HEK293 (cell line): ENCODE data around the gene ANAPC16.

ENCODE experiments used
- CTCF ChIA-PET: fragments of 350-600 bp; formaldehyde crosslinking; extraction: SDS; loops from one replicate; lab custom pipeline; 2021; ENCODE audit warnings: antibody characterized with exemption; lab: Yijun Ruan, JAX
- POLR2A ChIA-PET: fragments of 300-600 bp; formaldehyde crosslinking; extraction: SDS; loops from one replicate; lab custom pipeline; 2020; ENCODE audit warnings: antibody characterized with exemption, inconsistent platforms; lab: Yijun Ruan, JAX
- H3K27ac ChIP-seq: fragments of 200-500 bp; sonication (Bioruptor generic); 2 replicates; pipeline ENCODE4 v1.5.1; 2014; ENCODE audit warnings: low read depth, low read length, control low read depth, inconsistent platforms; ENCODE audit errors: extremely low read depth
- H3K36me3 ChIP-seq, 2 experiments: fragments of 200-500 bp in 1 of 2; sonication (Bioruptor generic) in 1 of 2; 1 replicate in 1 of 2; 2 replicates in 1 of 2; pipeline ENCODE4 v1.5.1; 2014 to 2017; ENCODE audit warnings: inconsistent platforms in 2 of 2, low read length in 2 of 2; ENCODE audit not compliant: control insufficient read depth in 2 of 2, insufficient read depth in 1 of 2
- H3K4me1 ChIP-seq: fragments of 200-500 bp; sonication (Bioruptor generic); 2 replicates; pipeline ENCODE4 v1.5.1; 2014; ENCODE audit warnings: mild to moderate bottlenecking, low read length, inconsistent platforms; ENCODE audit not compliant: control insufficient read depth, insufficient read depth
- H3K4me3 ChIP-seq: 2 replicates; pipeline ENCODE4 v1.5.1; 2011; ENCODE audit warnings: low read depth, mild to moderate bottlenecking, control low read depth, low read length, moderate library complexity
- H3K9me3 ChIP-seq: fragments of 200-500 bp; sonication (Bioruptor generic); 2 replicates; pipeline ENCODE4 v1.5.1; 2014; ENCODE audit warnings: low read depth, low read length, inconsistent platforms; ENCODE audit not compliant: control insufficient read depth, insufficient read depth
- GLIS1 ChIP-seq: fragments of 450-650 bp; formaldehyde crosslinking; IDR thresholded peaks from 2 replicates; pipeline ENCODE4 v1.5.1; 2016; ENCODE audit warnings: missing biosample characterization, missing genetic modification characterization
- KLF1 ChIP-seq: fragments of 450-650 bp; formaldehyde crosslinking; IDR thresholded peaks from 2 replicates; pipeline ENCODE4 v1.5.1; 2016; ENCODE audit warnings: missing biosample characterization, missing genetic modification characterization
- KLF17 ChIP-seq: fragments of 450-650 bp; formaldehyde crosslinking; IDR thresholded peaks from 2 replicates; pipeline ENCODE4 v1.5.1; 2016; ENCODE audit warnings: missing biosample characterization, missing genetic modification characterization
- TRIM28 ChIP-seq: IDR thresholded peaks from 2 replicates; pipeline ENCODE4 v1.6.1; 2011; ENCODE audit warnings: low read length, control low read depth, borderline replicate concordance
- ZBTB1 ChIP-seq: fragments of 450-650 bp; formaldehyde crosslinking; IDR thresholded peaks from 2 replicates; pipeline ENCODE4 v1.5.1; 2016; ENCODE audit warnings: missing biosample characterization, missing genetic modification characterization
- ZBTB21 ChIP-seq: fragments of 450-650 bp; formaldehyde crosslinking; IDR thresholded peaks from 2 replicates; pipeline ENCODE4 v1.5.1; 2017; ENCODE audit warnings: missing biosample characterization, missing genetic modification characterization
- ZBTB26 ChIP-seq: fragments of 450-650 bp; formaldehyde crosslinking; optimal IDR thresholded peaks from 2 replicates; pipeline ENCODE3; 2016; ENCODE audit warnings: missing biosample characterization, mild to moderate bottlenecking, missing genetic modification characterization
- ZBTB48 ChIP-seq: fragments of 450-650 bp; formaldehyde crosslinking; IDR thresholded peaks from 2 replicates; pipeline ENCODE4 v1.5.1; 2016; ENCODE audit warnings: missing biosample characterization, missing genetic modification characterization
- ZFHX2 ChIP-seq: fragments of 450-650 bp; formaldehyde crosslinking; conservative IDR thresholded peaks from 2 replicates; pipeline ENCODE4 v1.5.1; 2016; ENCODE audit warnings: missing biosample characterization, missing genetic modification characterization
- ZNF121 ChIP-seq: fragments of 450-650 bp; formaldehyde crosslinking; IDR thresholded peaks from 2 replicates; pipeline ENCODE4 v1.5.1; 2016; ENCODE audit warnings: missing biosample characterization, missing genetic modification characterization
- ZNF155 ChIP-seq: fragments of 450-650 bp; formaldehyde crosslinking; IDR thresholded peaks from 2 replicates; pipeline ENCODE4 v1.5.1; 2016; ENCODE audit warnings: missing biosample characterization, missing genetic modification characterization
- ZNF16 ChIP-seq: fragments of 450-650 bp; formaldehyde crosslinking; IDR thresholded peaks from 2 replicates; pipeline ENCODE4 v1.5.1; 2016; ENCODE audit warnings: low read depth, missing biosample characterization, missing genetic modification characterization
- ZNF169 ChIP-seq: fragments of 450-650 bp; formaldehyde crosslinking; IDR thresholded peaks from 2 replicates; pipeline ENCODE4 v1.5.1; 2016; ENCODE audit warnings: missing biosample characterization, missing genetic modification characterization
- ZNF174 ChIP-seq: fragments of 450-650 bp; formaldehyde crosslinking; IDR thresholded peaks from 2 replicates; pipeline ENCODE4 v1.5.0; 2017; ENCODE audit warnings: missing biosample characterization, mild to moderate bottlenecking, missing genetic modification characterization
- ZNF239 ChIP-seq: fragments of 450-650 bp; formaldehyde crosslinking; IDR thresholded peaks from 2 replicates; pipeline ENCODE4 v1.5.1; 2016; ENCODE audit warnings: missing biosample characterization, missing genetic modification characterization
- ZNF274 ChIP-seq, 2 experiments: fragments of 200-500 bp in 1 of 2; fragments of 450-650 bp in 1 of 2; sonication (Bioruptor generic) in 1 of 2; formaldehyde crosslinking in 1 of 2; IDR thresholded peaks; 2 replicates each; pipeline versions ENCODE4 v1.5.1 to v1.6.1; 2014 to 2016; ENCODE audit warnings: borderline replicate concordance in 1 of 2, inconsistent platforms in 1 of 2, low read length in 1 of 2, missing biosample characterization in 1 of 2, missing genetic modification characterization in 1 of 2
- ZNF280C ChIP-seq: fragments of 450-650 bp; formaldehyde crosslinking; IDR thresholded peaks from 2 replicates; pipeline ENCODE4 v1.5.1; 2016; ENCODE audit warnings: missing biosample characterization, missing genetic modification characterization
- ZNF302 ChIP-seq: fragments of 450-650 bp; formaldehyde crosslinking; IDR thresholded peaks from 2 replicates; pipeline ENCODE4 v1.5.1; 2016; ENCODE audit warnings: missing biosample characterization, missing genetic modification characterization, low read depth
- ZNF311 ChIP-seq: fragments of 450-650 bp; formaldehyde crosslinking; IDR thresholded peaks from 2 replicates; pipeline ENCODE4 v1.5.1; 2017; ENCODE audit warnings: missing biosample characterization, missing genetic modification characterization, borderline replicate concordance
- ZNF391 ChIP-seq: fragments of 450-650 bp; formaldehyde crosslinking; IDR thresholded peaks from 2 replicates; pipeline ENCODE4 v1.5.1; 2016; ENCODE audit warnings: low read depth, missing biosample characterization, missing genetic modification characterization, borderline replicate concordance
- ZNF449 ChIP-seq: fragments of 450-650 bp; formaldehyde crosslinking; IDR thresholded peaks from 2 replicates; pipeline ENCODE4 v1.5.1; 2017; ENCODE audit warnings: missing biosample characterization, mild to moderate bottlenecking, missing genetic modification characterization, moderate library complexity
- ZNF530 ChIP-seq: fragments of 450-650 bp; formaldehyde crosslinking; IDR thresholded peaks from 2 replicates; pipeline ENCODE4 v1.5.1; 2016; ENCODE audit warnings: low read depth, missing biosample characterization, missing genetic modification characterization
- ZNF654 ChIP-seq: fragments of 450-650 bp; formaldehyde crosslinking; IDR thresholded peaks from 2 replicates; pipeline ENCODE4 v1.5.1; 2016; ENCODE audit warnings: low read depth, missing biosample characterization, missing genetic modification characterization
- ZNF658 ChIP-seq: fragments of 450-650 bp; formaldehyde crosslinking; IDR thresholded peaks from 2 replicates; pipeline ENCODE4; 2016; ENCODE audit warnings: missing biosample characterization, missing genetic modification characterization
- ZNF776 ChIP-seq: fragments of 450-650 bp; formaldehyde crosslinking; IDR thresholded peaks from 2 replicates; pipeline ENCODE4 v1.5.0; 2017; ENCODE audit warnings: missing biosample characterization, missing genetic modification characterization, borderline replicate concordance
- ZXDB ChIP-seq: fragments of 450-650 bp; formaldehyde crosslinking; IDR thresholded peaks from 2 replicates; pipeline ENCODE4 v1.5.1; 2016; ENCODE audit warnings: missing biosample characterization, missing genetic modification characterization

ANAPC16 gene

GRCh38 chr10:72239409-72239808 lies 23.6 kb downstream of the ANAPC16 start:
- TF ChIP-seq ZNF654: no peak
- TF ChIP-seq ZBTB26 (tag by site-specific recombination): no peak
- no peak for TF ChIP-seq ZNF16 (tag by site-specific recombination)
- TF ChIP-seq ZNF155 (tag by site-specific recombination): no peak
- no peak for TF ChIP-seq ZNF280C
- no peak for TF ChIP-seq ZNF449 (tag by site-specific recombination)
- no peak for TF ChIP-seq ZNF302 (tag by site-specific recombination)
- no peak for TF ChIP-seq ZNF776
- TF ChIP-seq ZNF658 (tag by site-specific recombination): no peak
- Histone ChIP-seq H3K9me3 (no peaks in the 10 kb centered on the region), H3K36me3 (peaks cover 6 to 15% of the 10 kb centered on the region in 2 experiments; a peak in 2 of 3 replicates), H3K27ac (no peak overlapping the region), H3K4me3 (no peak overlapping the region), H3K4me1 (peaks cover 8% of the 10 kb centered on the region)
- ChIA-PET POLR2A (interaction anchor here (0.6 to 6.6 kb wide), 2 partner anchors 17 to 34 kb away, joined by 3 to 36 read pairs; partner anchors contain the start of gene DDIT4), CTCF (no interaction called here)

DNA sequence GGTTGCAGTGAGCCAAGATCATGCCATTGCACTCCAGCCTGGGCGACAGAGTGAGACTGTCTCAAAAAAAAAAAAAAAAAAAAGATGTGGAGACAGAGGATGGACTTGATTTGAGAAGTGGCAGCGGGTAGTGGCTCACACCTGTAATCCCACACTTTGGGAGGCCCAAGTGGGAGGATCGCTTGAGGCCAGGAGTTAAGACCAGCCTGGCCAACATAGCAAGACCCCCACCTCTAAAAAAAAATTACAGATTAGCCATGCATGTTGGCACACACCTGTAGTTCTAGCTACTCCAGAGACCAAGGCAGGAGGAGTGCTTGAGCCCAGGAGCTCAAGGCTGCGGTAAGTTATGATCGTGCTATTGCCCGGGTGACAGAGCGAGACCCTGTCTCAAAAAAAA lies 24.6 kb downstream of the ANAPC16 start:
- H3K9me3 ChIP-seq: no peaks in the 10 kb centered on the region
- no peak overlapping the region for H3K4me3 ChIP-seq
- ChIA-PET POLR2A (interaction anchor here (6.6 kb wide), 1 partner anchor 34 kb away, joined by 36 read pairs; the partner anchor contains the start of gene DDIT4), CTCF (no interaction called here)
- no peak overlapping the region for H3K27ac ChIP-seq
- TF ChIP-seq ZFHX2 (tag by site-specific recombination) (0 out of 2 replicates have a peak, but pooled peaks have one; percentile 1), ZBTB1 (tag by site-specific recombination) (no peak), ZNF121 (tag by site-specific recombination) (peak; percentile 89)
- peaks cover 16% of the 10 kb centered on the region for H3K4me1 ChIP-seq
- H3K36me3 ChIP-seq: peaks cover 0 to 9% of the 10 kb centered on the region in 2 experiments; a peak in 1 of 3 replicates

- CTCF ChIA-PET: interaction anchor here (0.6 to 1.0 kb wide), 4 partner anchors 14 to 87 kb away, joined by 3 to 6 read pairs (median 4); no protein-coding TSS in a partner anchor
- H3K4me1 ChIP-seq: peaks cover 16% of the 10 kb centered on the region
- no peak overlapping the region for H3K4me3 ChIP-seq
- no peaks in the 10 kb centered on the region for H3K9me3 ChIP-seq
- H3K27ac ChIP-seq: no peak overlapping the region
- TF ChIP-seq ZBTB21 (no peak), ZXDB (tag by site-specific recombination) (no peak), ZBTB48 (tag by site-specific recombination) (no peak; the same call in 1 of the 2 replicates), KLF1 (tag by site-specific recombination) (0 out of 2 replicates have a peak, but pooled peaks have one; percentile 12), GLIS1 (peak; percentile 69), ZNF274 (IDR thresholded peaks at IDR 0.05; ENCODE audit: low read length) (no peak), ZNF274 (tag by site-specific recombination; IDR thresholded peaks at IDR 0.05; ENCODE audit: borderline replicate concordance) (no peak), ZNF174 (tag by site-specific recombination) (no peak), TRIM28 (no peak), KLF17 (no peak), ZNF239 (tag by site-specific recombination) (no peak), ZNF169 (tag by site-specific recombination) (no peak), ZNF311 (tag by site-specific recombination) (no peak), ZNF391 (tag by site-specific recombination) (no peak), ZNF530 (tag by site-specific recombination) (no peak)
- POLR2A ChIA-PET: interaction anchor here (0.7 to 6.6 kb wide), 2 partner anchors 32 to 426 kb away, joined by 6 to 36 read pairs; partner anchors contain the start of gene DDIT4
- no peaks in the 10 kb centered on the region for H3K36me3 ChIP-seq
These were observed 26.0 kb downstream of the ANAPC16 start for GRCh38 chr10:72241691-72242252.
